Pulmonary artery endothelial cell (primary cell): ENCODE data around the gene OLFM1. TPM values are rescaled to one million over a fixed set of nuclear protein-coding genes. Genes with fewer than 3 reads are reported as not detected.
"Not testable (repeated sequence)": the region's sequence is repeated elsewhere in the genome, so short reads cannot be mapped to it uniquely, and the experiment has no call there.

Source experiments
- DNase-seq: peaks from one replicate; pipeline ENCODE4 v3.0.0-alpha.2; 2011; ENCODE audit warnings: low read depth, low spot score
- total RNA-seq: library from RNA; depleted of rRNA; stranded (reverse); fragments of >200 nt; gene quantifications from 2 replicates; pipeline ENCODE4 v1.2.3, GENCODE V29; 2014

The OLFM1 gene
- total RNA-seq, 1 donor from 2014 or later, result 0.13 TPM

DNA sequence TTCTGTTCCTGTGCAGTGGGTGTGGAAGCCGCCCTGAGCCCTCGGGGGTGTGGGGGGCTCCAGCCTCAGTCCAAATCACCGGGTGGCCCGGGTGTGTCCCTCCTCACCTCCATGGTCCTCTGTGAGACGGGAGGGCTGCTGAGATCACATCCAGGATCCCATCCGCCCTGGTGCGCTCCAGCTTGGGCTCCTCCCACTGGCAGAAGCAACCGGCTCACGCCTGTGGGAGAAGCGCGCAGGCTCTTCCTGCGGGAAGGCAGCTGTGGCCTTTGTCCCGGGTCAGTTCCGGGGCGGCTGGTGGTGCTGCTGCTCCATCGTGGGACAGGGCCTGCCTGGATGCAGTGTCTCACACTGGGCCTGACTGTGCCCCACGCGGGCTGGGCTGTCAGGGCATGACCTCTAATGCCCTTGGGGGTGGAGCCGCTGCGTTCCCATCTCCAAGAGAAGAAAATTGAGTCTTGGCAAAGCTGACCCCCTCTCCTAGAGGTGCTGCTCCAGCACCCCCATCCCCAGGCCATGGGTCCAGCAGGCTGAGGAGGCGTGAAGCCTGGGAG is 18.5 kb downstream of the OLFM1 start:
- no peak for DNase-seq

DNA sequence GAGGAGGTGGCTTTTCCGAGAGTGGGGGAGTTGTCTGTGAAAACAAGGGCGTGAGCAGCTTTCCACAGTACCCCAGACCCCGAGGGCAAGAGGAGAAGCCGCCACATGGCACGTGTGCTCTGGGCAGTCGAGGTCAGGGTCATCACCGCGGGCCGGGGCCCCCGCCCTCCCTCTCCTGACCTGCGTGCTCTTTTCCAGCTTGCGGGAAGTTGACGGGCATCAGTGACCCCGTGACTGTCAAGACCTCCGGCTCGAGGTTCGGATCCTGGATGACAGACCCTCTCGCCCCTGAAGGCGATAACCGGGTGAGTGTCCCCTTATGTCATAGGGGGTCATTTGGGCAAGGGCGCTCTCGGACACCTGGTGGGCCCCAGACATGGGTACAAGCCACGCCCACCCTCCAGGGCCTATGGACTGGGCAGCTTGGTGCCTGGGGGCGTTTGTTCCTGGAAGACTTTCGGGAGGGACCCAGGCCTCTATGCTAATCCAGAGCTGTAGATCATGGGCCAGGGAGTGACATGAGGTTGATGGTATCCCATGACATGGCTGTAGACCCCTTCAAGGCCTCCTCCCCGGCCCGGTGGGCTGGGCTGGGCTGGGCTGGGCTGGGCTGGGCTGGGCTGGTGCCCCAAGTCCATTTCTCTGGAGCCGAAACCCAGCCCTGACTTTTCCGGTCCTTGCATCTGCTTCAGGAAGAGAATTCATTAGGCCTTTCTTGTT is 19.2 kb downstream of the OLFM1 start:
- no peak for DNase-seq

DNA sequence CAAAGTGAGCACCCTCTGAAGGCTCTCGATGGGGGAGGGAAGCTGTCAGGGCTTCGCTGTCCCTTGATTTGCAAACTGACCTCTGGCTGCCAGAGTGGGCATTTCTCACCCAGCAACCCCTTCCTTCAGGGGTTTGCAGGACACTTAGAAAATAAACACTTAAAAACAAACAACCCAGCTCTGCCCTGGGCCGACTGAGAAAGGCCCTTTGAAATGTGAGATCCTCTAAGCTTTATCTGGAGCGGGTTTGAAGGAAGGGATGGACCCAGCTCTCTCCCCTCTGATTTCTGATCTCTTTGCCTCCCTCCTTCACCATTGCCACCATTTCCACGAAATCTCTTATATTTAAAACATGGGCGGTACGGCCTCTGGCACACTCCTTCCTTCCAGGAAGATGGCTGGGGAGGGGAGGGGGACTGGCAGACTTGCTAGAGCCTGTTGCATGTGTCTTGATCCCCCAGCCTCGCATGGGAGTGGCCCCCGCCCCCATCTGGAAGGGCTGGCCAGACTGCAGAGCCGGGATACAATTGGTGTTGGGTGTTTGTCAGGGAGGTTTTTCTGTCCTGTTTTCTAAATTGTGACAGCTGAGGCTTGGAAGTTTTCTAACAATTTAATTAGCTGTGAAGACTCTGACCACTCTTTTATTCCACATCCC is 20.2 kb downstream of the OLFM1 start:
- no peak for DNase-seq

DNA sequence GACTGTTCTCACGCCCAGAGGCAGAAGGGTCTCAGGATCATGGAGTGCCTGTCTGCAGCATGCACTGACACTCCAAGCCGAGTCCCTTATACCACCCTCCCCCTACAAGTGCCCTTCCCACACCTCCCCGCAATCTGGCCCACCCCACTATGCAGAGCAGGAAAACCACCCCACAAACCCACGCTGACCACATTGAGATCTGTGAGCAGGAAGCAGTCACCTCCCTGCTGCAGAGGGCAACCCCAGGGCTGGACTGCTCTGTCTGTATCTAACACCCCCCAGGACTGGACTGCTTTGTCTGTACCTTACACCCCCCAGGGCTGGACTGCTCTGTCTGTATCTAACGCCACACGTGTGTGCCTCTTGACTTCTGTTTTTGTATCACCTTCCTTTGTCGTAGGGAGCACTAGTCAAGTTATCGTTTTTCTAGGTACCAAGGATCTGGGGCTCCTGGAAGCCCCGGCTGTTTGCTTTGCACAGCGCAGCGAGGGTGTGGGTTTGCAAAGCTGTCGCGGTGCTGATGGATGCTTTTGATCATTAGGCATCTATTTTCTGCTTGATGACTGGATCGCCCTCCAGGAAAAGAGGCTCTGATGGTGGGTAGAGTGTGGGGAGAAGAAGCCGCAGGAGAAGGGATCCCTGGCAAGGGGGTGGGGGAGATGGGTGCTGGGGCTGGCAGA is 21.5 kb downstream of the OLFM1 start:
- DNase-seq, result no peak

GRCh38 chr9:135109650-135110049 is 22.2 kb downstream of the OLFM1 start:
- no peak for DNase-seq

DNA sequence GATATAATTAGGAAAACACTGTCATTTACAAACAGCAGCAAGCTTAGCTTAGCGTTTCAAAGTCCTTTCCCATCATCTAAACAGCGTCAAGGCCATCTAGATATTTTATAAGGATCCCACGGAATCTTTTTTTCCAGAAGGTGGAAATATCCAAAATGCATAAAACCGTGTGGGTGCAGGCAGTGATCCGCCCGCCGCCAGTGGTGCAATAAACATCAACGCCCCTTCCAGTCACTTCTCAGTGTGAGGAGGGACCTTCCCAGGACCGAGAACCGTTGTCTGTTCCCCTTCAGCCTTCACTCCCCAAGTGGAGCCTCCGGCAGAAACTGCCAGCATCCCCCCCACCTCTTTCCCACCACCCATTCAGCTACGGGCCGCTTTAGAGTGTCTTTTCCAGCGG is 22.9 kb downstream of the OLFM1 start:
- DNase-seq, result no peak

DNA sequence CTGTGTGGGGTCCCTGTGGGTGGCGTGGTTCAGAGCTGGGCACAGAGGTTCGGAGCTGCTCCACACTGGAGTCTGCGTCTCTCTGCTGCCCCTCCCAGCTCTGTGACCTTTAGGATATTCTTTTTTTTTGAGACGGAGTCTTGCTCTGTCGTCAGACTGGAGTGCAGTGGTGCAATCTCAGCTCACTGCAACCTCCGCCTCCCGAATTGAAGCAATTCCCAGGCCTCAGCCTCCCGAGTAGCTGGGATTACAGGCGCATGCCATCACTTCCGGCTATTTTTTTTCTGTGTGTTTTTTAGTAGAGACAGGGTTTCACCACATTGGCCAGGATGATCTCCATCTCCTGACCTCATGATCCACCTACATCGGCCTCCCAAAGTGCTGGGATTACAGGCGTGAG is 24.1 kb downstream of the OLFM1 start:
- not testable (repeated sequence) for DNase-seq

GRCh38 chr9:135116371-135116770 is 28.9 kb downstream of the OLFM1 start:
- DNase-seq, result no peak

DNA sequence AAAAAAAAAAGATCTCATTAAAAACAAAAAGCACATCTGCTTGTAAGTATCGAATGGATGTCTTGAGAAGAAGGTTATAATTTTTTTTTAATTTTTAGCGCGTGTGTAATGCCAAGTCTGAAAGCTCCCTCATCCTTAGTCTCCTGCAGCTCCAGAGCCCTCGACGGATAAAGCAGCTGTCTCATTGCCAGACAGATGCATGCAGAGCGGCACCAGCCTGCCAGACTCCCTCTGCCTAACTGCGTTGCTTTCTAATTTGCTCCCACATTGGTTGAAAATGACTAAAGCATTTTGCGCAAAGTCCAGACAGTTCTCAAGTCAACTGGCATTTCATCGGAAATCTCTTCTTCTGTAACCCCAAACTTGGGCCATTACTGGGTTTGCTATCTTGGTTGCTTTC is 29.4 kb downstream of the OLFM1 start:
- DNase-seq, result no peak

GRCh38 chr9:135117281-135117680 is 29.8 kb downstream of the OLFM1 start:
- DNase-seq, result no peak

DNA sequence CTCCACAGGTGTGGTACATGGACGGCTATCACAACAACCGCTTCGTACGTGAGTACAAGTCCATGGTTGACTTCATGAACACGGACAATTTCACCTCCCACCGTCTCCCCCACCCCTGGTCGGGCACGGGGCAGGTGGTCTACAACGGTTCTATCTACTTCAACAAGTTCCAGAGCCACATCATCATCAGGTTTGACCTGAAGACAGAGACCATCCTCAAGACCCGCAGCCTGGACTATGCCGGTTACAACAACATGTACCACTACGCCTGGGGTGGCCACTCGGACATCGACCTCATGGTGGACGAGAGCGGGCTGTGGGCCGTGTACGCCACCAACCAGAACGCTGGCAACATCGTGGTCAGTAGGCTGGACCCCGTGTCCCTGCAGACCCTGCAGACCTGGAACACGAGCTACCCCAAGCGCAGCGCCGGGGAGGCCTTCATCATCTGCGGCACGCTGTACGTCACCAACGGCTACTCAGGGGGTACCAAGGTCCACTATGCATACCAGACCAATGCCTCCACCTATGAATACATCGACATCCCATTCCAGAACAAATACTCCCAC is 32.1 kb downstream of the OLFM1 start:
- no peak for DNase-seq

DNA sequence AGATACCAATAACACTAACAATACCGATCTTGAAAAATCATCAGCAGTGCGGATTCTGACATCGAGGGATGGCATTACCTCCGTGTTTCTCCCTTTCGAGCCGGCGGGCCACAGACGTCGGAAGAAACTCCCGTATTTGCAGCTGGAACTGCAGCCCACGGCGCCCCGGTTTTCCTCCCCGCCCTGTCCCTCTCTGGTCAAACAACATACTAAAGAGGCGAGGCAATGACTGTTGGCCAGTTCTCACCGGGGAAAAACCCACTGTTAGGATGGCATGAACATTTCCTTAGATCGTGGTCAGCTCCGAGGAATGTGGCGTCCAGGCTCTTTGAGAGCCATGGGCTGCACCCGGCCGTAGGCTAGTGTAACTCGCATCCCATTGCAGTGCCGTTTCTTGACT is 32.8 kb downstream of the OLFM1 start:
- no peak for DNase-seq

GRCh38 chr9:135122316-135122715 is 34.8 kb downstream of the OLFM1 start:
- no peak for DNase-seq

DNA sequence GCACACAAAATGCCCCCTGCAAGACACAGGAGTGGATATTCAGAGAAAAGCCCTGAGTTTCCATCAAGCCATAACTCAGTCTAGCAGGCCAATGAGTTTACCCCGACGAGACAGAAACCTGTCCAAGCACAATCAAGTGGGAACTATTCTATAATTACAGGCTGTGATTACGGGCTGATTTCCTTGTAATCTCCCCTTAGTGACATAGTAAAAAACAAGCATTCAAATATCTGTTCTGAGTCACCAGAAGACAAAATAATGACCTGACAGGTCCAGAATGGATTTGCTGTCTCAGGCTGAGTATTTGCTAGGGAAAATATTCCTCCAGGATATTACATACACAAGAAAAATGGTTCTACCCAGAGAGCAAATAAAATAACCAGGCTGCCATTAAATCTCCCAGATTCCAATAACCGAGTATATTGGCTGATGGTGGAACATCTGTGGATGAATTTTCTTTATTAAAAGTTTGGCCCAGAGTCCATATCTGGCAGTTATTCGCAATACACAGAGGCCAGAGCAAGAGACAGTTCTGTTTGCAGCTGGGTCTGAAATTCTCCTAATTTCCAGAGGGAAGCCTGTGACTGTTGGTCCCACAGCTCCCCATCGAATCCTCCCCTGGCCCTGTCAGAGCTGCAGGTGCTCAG is 35.8 kb downstream of the OLFM1 start:
- DNase-seq, result no peak

- no peak for DNase-seq
These were observed 36.3 kb downstream of the OLFM1 start for GRCh38 chr9:135123773-135124134.

- DNase-seq, result no peak
These were observed 39.2 kb downstream of the OLFM1 start for GRCh38 chr9:135126451-135127187.

DNA sequence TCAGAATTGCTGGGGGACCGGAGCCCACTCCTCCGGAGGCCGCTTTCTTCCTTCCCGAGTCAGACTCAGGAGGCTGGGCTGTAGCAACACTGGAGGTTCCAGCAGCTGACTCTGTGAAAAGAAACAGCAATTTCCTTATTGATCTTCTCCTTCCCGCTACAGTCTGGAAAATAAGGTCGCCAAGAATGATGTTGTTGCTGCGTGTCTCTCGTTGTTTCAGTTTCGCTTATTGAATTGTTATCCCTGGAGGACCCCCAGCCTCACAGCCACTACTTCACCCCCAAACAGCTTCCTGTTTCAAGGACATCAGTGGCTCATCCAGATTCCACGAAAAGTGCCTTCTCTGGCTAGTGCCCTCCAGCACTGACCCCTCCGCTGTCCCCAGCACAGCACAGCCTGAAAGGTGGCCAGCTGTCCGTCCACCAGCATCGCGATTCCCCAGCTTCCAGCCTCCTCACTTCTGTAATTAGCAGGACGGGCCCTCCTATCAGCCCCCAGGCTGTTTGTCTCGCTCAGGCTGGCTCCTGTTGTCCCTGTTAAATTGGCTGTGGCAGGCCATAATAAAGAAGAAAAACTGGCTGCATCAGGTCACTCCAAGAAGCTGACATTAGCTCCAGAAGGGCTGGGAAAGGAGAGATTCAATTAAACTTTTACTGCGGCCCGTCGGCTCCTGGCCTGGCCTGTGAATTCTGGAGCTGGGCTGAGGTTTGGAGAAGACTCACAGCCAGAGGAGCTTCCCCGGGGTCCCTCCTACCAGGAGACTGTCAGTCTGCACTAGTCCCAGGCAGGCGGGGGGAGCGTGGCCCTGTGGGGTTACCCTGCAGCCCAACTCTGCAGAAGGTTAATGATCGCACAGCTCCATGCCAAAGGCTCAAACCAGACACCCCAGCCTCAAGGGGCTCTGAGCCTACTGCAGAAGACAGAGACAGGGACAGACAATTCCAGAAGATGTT is 40.5 kb downstream of the OLFM1 start:
- no peak for DNase-seq

DNA sequence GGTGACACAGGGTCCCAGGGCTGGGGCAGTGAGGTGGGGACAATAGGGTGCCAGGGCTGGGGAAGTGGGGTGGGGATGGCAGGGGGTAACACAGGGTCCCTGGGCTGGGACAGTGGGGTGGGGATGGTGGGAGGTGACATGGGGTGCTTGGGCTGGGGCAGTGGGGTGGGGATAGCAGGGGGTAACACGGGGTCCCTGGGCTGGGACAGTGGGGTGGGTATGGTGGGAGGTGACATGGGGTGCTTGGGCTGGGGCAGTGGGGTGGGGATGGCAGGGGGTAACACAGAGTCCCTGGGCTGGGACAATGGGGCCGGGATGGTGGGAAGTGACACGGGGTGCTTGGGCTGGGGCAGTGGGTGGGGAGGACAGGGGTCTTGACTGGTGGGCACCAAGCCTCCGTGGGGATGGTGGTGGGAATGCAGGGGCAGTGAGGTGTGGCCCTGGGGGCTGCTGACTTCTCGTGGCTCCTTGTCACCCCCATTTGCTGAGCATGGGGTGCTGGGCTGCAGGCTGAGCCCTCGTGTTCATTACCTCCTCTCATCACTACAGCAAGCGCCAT is 41.7 kb downstream of the OLFM1 start:
- DNase-seq, result no peak

DNA sequence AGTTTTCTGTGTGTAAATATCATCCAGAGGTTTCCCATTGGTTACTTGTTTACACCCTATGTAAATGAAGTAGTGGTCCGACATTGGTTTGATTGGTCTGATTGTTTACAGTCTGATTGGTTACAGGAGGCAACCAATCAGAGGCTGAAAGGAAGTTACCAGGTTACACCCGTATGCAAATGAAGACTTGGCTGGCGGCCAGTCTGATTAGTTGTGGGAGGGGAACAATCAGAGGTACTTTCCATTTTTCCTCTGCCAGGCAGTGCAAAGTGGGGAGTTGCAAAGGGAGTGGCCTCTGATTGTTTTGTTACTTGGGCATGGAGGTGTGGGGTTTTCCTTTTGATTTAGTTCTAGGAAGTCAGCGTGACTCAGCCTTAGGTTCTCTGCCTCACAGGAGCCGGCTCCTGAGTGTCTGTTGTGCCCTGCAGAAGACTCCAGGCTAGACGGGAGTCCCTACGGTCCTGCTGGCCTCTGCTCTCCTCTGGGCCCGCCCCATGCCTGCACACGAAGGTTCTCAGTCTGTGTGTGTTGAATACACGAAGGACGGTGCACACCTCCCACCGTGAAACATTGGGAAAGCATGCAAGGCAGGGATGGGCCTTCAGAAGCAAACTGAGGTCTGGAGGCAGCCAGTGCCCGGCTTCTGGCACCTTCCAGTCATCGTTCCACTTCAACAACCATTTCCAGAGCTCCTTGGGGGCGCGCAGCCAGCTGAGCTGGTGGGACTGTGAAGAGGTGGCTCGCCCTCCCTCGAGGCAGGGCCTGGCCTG is 42.9 kb downstream of the OLFM1 start:
- no peak for DNase-seq
